ENCODE data around the gene ADGRF4. TPM values are rescaled to one million over a fixed set of nuclear protein-coding genes. Genes with fewer than 3 reads are reported as not detected.

The ADGRF4 gene
- total RNA-seq, 1 experiment from 2014 or later = not detected

DNA sequence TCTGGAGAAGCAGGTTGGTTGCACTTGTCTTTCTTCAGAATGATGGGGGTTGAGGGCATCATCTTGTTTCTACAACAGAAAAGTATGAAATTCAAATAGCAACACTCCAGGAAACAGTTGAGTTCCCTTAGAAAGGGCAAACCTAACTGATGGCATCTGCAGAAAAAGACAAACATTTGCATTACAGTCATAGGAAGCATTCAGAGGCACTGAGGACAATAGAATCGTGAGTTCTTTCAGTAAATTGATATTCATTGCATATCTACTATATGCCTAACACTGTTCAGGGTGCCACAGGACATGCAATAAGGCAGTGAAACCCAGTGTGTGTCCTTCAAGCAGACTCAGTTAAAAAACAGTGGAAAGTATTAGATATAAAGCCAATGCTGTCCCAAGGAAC, 42.3 kb downstream of the ADGRF4 start:
- Mint-ChIP-seq H3K9me3 (peaks cover 3 to 4% of the 10 kb centered on the region in 2 experiments; a peak in 4 of 5 replicates), H3K36me3 (ENCODE audit: insufficient read depth in 1 of 3, low read depth in 3 of 3) (peaks cover 0 to 6% (median 3%) of the 10 kb centered on the region in 3 experiments; a peak in 3 of 7 replicates), H3K27ac (no peak overlapping the region), H3K4me3 (no peak overlapping the region), H3K4me1 (peaks cover 16 to 18% of the 10 kb centered on the region in 2 experiments), H3K27me3 (ENCODE audit: low read depth) (no peaks in the 10 kb centered on the region)
- no peak for DNase-seq
- no peak overlapping the region for H2BK5ac ChIP-seq (ENCODE audit: insufficient read length, low read length)
- no peak overlapping the region for H2BK15ac ChIP-seq (ENCODE audit: low read depth, low read length)
- WGBS (ENCODE audit: extremely low coverage, insufficient read length, low lambda C conversion rate) = no CpG with 5 or more reads among the region's 1 CpG
- H3T11ph ChIP-seq (ENCODE audit: low read length) = no peak overlapping the region
- no peak overlapping the region for H2AFZ ChIP-seq (ENCODE audit: low read length)
- no peak overlapping the region for H3K4ac ChIP-seq (ENCODE audit: low read depth, low read length)
- no peaks in the 10 kb centered on the region for H3K27me3 ChIP-seq (ENCODE audit: insufficient read depth, low read length)
- no peak overlapping the region for H4K91ac ChIP-seq (ENCODE audit: insufficient read length, low read depth, low read length)
- no peaks in the 10 kb centered on the region for H4K20me1 ChIP-seq (ENCODE audit: control insufficient read depth, insufficient read depth, insufficient read length)
- H4K5ac ChIP-seq (ENCODE audit: insufficient read length, low read depth, low read length) = no peak overlapping the region
- H3K9ac ChIP-seq (ENCODE audit: extremely low read depth, insufficient read length, low read length) = no peak overlapping the region
- TF ChIP-seq, protein P1, sequence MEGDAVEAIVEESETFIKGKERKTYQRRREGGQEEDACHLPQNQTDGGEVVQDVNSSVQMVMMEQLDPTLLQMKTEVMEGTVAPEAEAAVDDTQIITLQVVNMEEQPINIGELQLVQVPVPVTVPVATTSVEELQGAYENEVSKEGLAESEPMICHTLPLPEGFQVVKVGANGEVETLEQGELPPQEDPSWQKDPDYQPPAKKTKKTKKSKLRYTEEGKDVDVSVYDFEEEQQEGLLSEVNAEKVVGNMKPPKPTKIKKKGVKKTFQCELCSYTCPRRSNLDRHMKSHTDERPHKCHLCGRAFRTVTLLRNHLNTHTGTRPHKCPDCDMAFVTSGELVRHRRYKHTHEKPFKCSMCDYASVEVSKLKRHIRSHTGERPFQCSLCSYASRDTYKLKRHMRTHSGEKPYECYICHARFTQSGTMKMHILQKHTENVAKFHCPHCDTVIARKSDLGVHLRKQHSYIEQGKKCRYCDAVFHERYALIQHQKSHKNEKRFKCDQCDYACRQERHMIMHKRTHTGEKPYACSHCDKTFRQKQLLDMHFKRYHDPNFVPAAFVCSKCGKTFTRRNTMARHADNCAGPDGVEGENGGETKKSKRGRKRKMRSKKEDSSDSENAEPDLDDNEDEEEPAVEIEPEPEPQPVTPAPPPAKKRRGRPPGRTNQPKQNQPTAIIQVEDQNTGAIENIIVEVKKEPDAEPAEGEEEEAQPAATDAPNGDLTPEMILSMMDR (conservative IDR thresholded peaks at IDR 0.05) = no peak
- no peak overlapping the region for H3K27ac ChIP-seq (ENCODE audit: insufficient read length, low read depth, low read length)
- H3K23me2 ChIP-seq (ENCODE audit: insufficient read length, low read depth, low read length, poor library complexity, severe bottlenecking) = no peaks in the 10 kb centered on the region
- H3K14ac ChIP-seq (ENCODE audit: insufficient read depth, low read length) = no peak overlapping the region
- no peak overlapping the region for H3K23ac ChIP-seq (ENCODE audit: insufficient read length, low read depth, low read length)
- no peak overlapping the region for H3K4me2 ChIP-seq (ENCODE audit: insufficient read depth, insufficient read length, low read length)
- no peak overlapping the region for H2BK120ac ChIP-seq (ENCODE audit: low read depth, low read length, poor library complexity, severe bottlenecking)
- no peaks in the 10 kb centered on the region for H3K79me1 ChIP-seq (ENCODE audit: insufficient read depth, low read depth, low read length, poor library complexity, severe bottlenecking)
- H4K8ac ChIP-seq (replicated peaks; ENCODE audit: insufficient read length, low read depth, low read length) = no peak overlapping the region
- H2AK5ac ChIP-seq (ENCODE audit: insufficient read length, low read length) = no peak overlapping the region
- H3K9me3 ChIP-seq (ENCODE audit: control insufficient read depth, low read depth, low read length) = no peaks in the 10 kb centered on the region
- no peak overlapping the region for H3K56ac ChIP-seq (ENCODE audit: insufficient read length, low read depth, low read length)
- H2BK20ac ChIP-seq (ENCODE audit: low read depth, low read length, poor library complexity, severe bottlenecking) = no peak overlapping the region
- no peak overlapping the region for H2BK12ac ChIP-seq (ENCODE audit: insufficient read length, low read depth, low read length)
- H3K18ac ChIP-seq (ENCODE audit: insufficient read length, low read depth, low read length) = no peak overlapping the region
- H3K79me2 ChIP-seq (ENCODE audit: insufficient read depth, low read length) = no peaks in the 10 kb centered on the region
- H3K4me1 ChIP-seq (ENCODE audit: insufficient read depth, low read length) = peaks cover 2% of the 10 kb centered on the region; the same call in 1 of the 2 replicates

Data from H9 (cell line).